SK-N-SH (cell line): ENCODE data around the gene DDX25. TPM values are rescaled to one million over a fixed set of nuclear protein-coding genes. Genes with fewer than 3 reads are reported as not detected.
A peak's percentile ranks its signal among the peaks of the same experiment; 100 is the strongest.

ENCODE experiments used
- CTCF ChIA-PET: fragments of 300-600, 350-600 bp; formaldehyde crosslinking; extraction: SDS; loops from one replicate; lab custom pipeline; 2021; lab: Yijun Ruan, JAX
- POLR2A ChIA-PET: fragments of 350-600 bp; sonication (Branson Sonifier 250); formaldehyde crosslinking; extraction: SDS; loops from one replicate; lab custom pipeline; 2020; ENCODE audit warnings: antibody characterized with exemption, inconsistent platforms; lab: Yijun Ruan, JAX
- DNase-seq: peaks from one replicate; pipeline ENCODE4 v3.0.0; 2012
- H2AFZ ChIP-seq: fragments of 200-600 bp; sonication (generic); 2 replicates; pipeline ENCODE4 v1.8.1; 2016; ENCODE audit warnings: antibody characterized with exemption, mild to moderate bottlenecking, low read depth
- H3F3A ChIP-seq: fragments of 200-600 bp; sonication (generic); replicated peaks from 2 replicates; pipeline ENCODE3; 2016; ENCODE audit warnings: antibody characterized with exemption, mild to moderate bottlenecking; ENCODE audit not compliant: insufficient read depth
- H3K27ac ChIP-seq, 2 experiments: fragments of 200-500 bp in 1 of 2; fragments of 200-600 bp in 1 of 2; sonication (Bioruptor generic) in 1 of 2; sonication (generic), shearing (Covaris generic) in 1 of 2; 2 replicates each; pipeline versions ENCODE4 v1.5.1 to v1.6.1; 2014 to 2016; ENCODE audit warnings: low read depth in 2 of 2, inconsistent platforms in 1 of 2, low read length in 1 of 2, mild to moderate bottlenecking in 1 of 2, mixed read lengths in 1 of 2
- H3K27me3 ChIP-seq: fragments of 200-600 bp; sonication (generic), shearing (Covaris generic); 2 replicates; pipeline ENCODE4 v1.6.1; 2016; ENCODE audit warnings: mixed run types; ENCODE audit not compliant: insufficient read depth
- H3K36me3 ChIP-seq, 2 experiments: fragments of 200-500 bp in 1 of 2; fragments of 200-600 bp in 1 of 2; sonication (Bioruptor generic) in 1 of 2; sonication (generic) in 1 of 2; replicated peaks in 1 of 2; 2 replicates each; pipeline versions ENCODE3 to v1.5.1; 2014 to 2016; ENCODE audit warnings: low read length in 1 of 2, mild to moderate bottlenecking in 1 of 2; ENCODE audit not compliant: insufficient read depth in 2 of 2, control insufficient read depth in 1 of 2
- H3K4me1 ChIP-seq, 2 experiments: fragments of 200-500 bp in 1 of 2; fragments of 200-600 bp in 1 of 2; sonication (Bioruptor generic) in 1 of 2; sonication (generic), shearing (Covaris generic) in 1 of 2; 2 replicates each; pipeline versions ENCODE4 v1.5.1 to v1.6.1; 2014 to 2016; ENCODE audit warnings: low read depth in 1 of 2, low read length in 1 of 2, mixed run types in 1 of 2; ENCODE audit not compliant: insufficient read depth in 2 of 2, control insufficient read depth in 1 of 2
- H3K4me2 ChIP-seq: fragments of 200-600 bp; sonication (generic), shearing (Covaris generic); 2 replicates; pipeline ENCODE4 v1.6.1; 2017; ENCODE audit warnings: mixed run types
- H3K4me3 ChIP-seq, 2 experiments: fragments of 200-500 bp in 1 of 2; fragments of 200-600 bp in 1 of 2; sonication (Bioruptor generic) in 1 of 2; sonication (generic), shearing (Covaris generic) in 1 of 2; 2 replicates each; pipeline versions ENCODE4 v1.5.1 to v1.8.1; 2014 to 2016; ENCODE audit warnings: low read depth in 2 of 2, inconsistent platforms in 1 of 2, low read length in 1 of 2, mild to moderate bottlenecking in 1 of 2, mixed read lengths in 1 of 2, moderate library complexity in 1 of 2
- H3K79me2 ChIP-seq: fragments of 200-600 bp; sonication (generic); 2 replicates; pipeline ENCODE4 v1.8.1; 2017; ENCODE audit warnings: mild to moderate bottlenecking; ENCODE audit not compliant: insufficient read depth
- H3K9ac ChIP-seq: fragments of 200-600 bp; sonication (generic); 2 replicates; pipeline ENCODE4 v1.6.1; 2017; ENCODE audit warnings: mixed run types
- H3K9me2 ChIP-seq: fragments of 200-600 bp; sonication (generic); 2 replicates; pipeline ENCODE4 v1.6.1; 2017; ENCODE audit warnings: mixed run types
- H3K9me3 ChIP-seq: fragments of 200-600 bp; sonication (generic); 2 replicates; pipeline ENCODE4 v1.6.1; 2017; ENCODE audit warnings: mixed run types, mild to moderate bottlenecking, moderate library complexity
- H4K20me1 ChIP-seq: fragments of 200-600 bp; sonication (generic); 2 replicates; pipeline ENCODE4 v1.6.1; 2017; ENCODE audit warnings: mild to moderate bottlenecking, mixed run types; ENCODE audit not compliant: insufficient read depth
- CHD2 ChIP-seq: fragments of 150-350 bp; IDR thresholded peaks from 2 replicates; pipeline ENCODE4 v1.6.1; 2018; ENCODE audit warnings: low read length; ENCODE audit not compliant: partially characterized antibody
- CTCF ChIP-seq: fragments of 200-600 bp; sonication (generic); IDR thresholded peaks from 2 replicates; pipeline ENCODE4 v1.6.1; 2017; ENCODE audit warnings: antibody characterized with exemption, mild to moderate bottlenecking, moderate library complexity
- ELF1 ChIP-seq: IDR thresholded peaks from 2 replicates; pipeline ENCODE4 v1.4.0; 2012
- EZH2phosphoT487 ChIP-seq: fragments of 200-600 bp; sonication (generic); IDR thresholded peaks from 2 replicates; pipeline ENCODE4 v1.6.1; 2017; ENCODE audit warnings: low read depth, mixed run types, mild to moderate bottlenecking, antibody characterized with exemption, moderate library complexity, borderline replicate concordance
- GABPA ChIP-seq: IDR thresholded peaks from 2 replicates; pipeline ENCODE4 v1.4.0; 2012; ENCODE audit warnings: low read depth, mild to moderate bottlenecking
- JUND ChIP-seq: IDR thresholded peaks from 2 replicates; pipeline ENCODE4 v1.4.0; 2012
- MAX ChIP-seq: IDR thresholded peaks from 2 replicates; pipeline ENCODE4 v1.4.0; 2012; ENCODE audit warnings: low read depth
- MEF2A ChIP-seq: IDR thresholded peaks from 2 replicates; pipeline ENCODE4 v1.4.0; 2012; ENCODE audit warnings: low read depth, borderline replicate concordance
- MXI1 ChIP-seq: IDR thresholded peaks from 2 replicates; pipeline ENCODE4 v1.6.1; 2012; ENCODE audit warnings: mild to moderate bottlenecking, low read depth, low read length, improper control_type of control experiment
- NFIC ChIP-seq: IDR thresholded peaks from 2 replicates; pipeline ENCODE4 v1.4.0; 2012; ENCODE audit warnings: borderline replicate concordance
- PBX3 ChIP-seq: IDR thresholded peaks from 2 replicates; pipeline ENCODE4; 2012
- POLR2AphosphoS5 ChIP-seq: IDR thresholded peaks from 2 replicates; pipeline ENCODE4 v1.6.1; 2012; ENCODE audit warnings: low read depth, low read length
- RAD21 ChIP-seq: IDR thresholded peaks from 2 replicates; pipeline ENCODE4 v1.6.1; 2012; ENCODE audit warnings: mild to moderate bottlenecking, low read length
- RCOR1 ChIP-seq: fragments of 150-350 bp; IDR thresholded peaks from 2 replicates; pipeline ENCODE4 v1.6.1; 2017; ENCODE audit warnings: antibody characterized with exemption, low read length
- REST ChIP-seq: IDR thresholded peaks from 2 replicates; pipeline ENCODE4 v1.6.1; 2012; ENCODE audit warnings: mild to moderate bottlenecking, low read depth, low read length, moderate library complexity
- TAF1 ChIP-seq: IDR thresholded peaks from 2 replicates; pipeline ENCODE4 v1.6.1; 2012; ENCODE audit warnings: low read depth, mild to moderate bottlenecking, low read length, moderate library complexity, borderline replicate concordance
- TCF12 ChIP-seq: IDR thresholded peaks from 2 replicates; pipeline ENCODE4 v1.4.0; 2012
- TEAD4 ChIP-seq: IDR thresholded peaks from 2 replicates; pipeline ENCODE4 v1.4.0; 2012; ENCODE audit warnings: mild to moderate bottlenecking, borderline replicate concordance; ENCODE audit not compliant: insufficient read depth
- YY1 ChIP-seq: IDR thresholded peaks from 2 replicates; pipeline ENCODE4 v1.4.0; 2012; ENCODE audit warnings: low read depth, mild to moderate bottlenecking
- WGBS: methylation state at CpG from one replicate; pipeline ENCODE4 v1.1.6; 2017; ENCODE audit warnings: low lambda C conversion rate; 5-methylcytosine and 5-hydroxymethylcytosine counted together
- polyA plus RNA-seq, 3 experiments: library from polyadenylated mRNA; depleted of rRNA; stranded (reverse); fragments of >200 nt; gene quantifications; 2 replicates each; pipeline ENCODE4 v1.2.3, GENCODE V29; 2012

DDX25 gene
- polyA plus RNA-seq, 1 of the 3 experiments (the other 2 are of a cell fraction), result 0.12 TPM

GRCh38 chr11:125935056-125935455, 30.7 kb downstream of the DDX25 start:
- H3K9ac ChIP-seq, result no peak overlapping the region
- peak overlapping the region in 1 of 2 experiments; percentile 8; a peak in 2 of 4 replicates for H3K27ac ChIP-seq
- H3K9me3 ChIP-seq, result no peaks in the 10 kb centered on the region
- no peaks in the 10 kb centered on the region for H3K36me3 ChIP-seq
- H4K20me1 ChIP-seq, result no peaks in the 10 kb centered on the region
- H3F3A ChIP-seq, result no peaks in the 10 kb centered on the region
- POLR2A ChIA-PET, result interaction anchor here (1.3 kb wide), 1 partner anchor 176 kb away, joined by 4 read pairs; no protein-coding TSS in a partner anchor
- H2AFZ ChIP-seq, result no peak overlapping the region
- 95% methylated on average over 2 of the region's 2 CpGs for WGBS
- H3K9me2 ChIP-seq, result no peaks in the 10 kb centered on the region
- 0 out of 2 replicates have a peak, but pooled peaks cover 2% of the 10 kb centered on the region for H3K27me3 ChIP-seq
- TF ChIP-seq TCF12, result no peak
- no peak for TF ChIP-seq REST
- TF ChIP-seq CHD2, result no peak
- no peak for TF ChIP-seq TEAD4
- no peak for TF ChIP-seq ELF1
- 0 out of 2 replicates have a peak, but pooled peaks have one; percentile 13 for TF ChIP-seq CTCF
- peak; percentile 30 for TF ChIP-seq RAD21
- TF ChIP-seq TAF1, result no peak
- H3K4me1 ChIP-seq, result peaks cover 0 to 24% of the 10 kb centered on the region in 2 experiments; a peak in 2 of 4 replicates
- no peaks in the 10 kb centered on the region for H3K79me2 ChIP-seq
- no peak overlapping the region for H3K4me3 ChIP-seq
- CTCF ChIA-PET, result interaction anchor here (0.7 to 2.0 kb wide), 9 partner anchors 9 to 259 kb away, joined by 3 to 12 read pairs (median 6); no protein-coding TSS in a partner anchor
- no peak overlapping the region for H3K4me2 ChIP-seq
- no peak for DNase-seq

- Histone ChIP-seq H3K27ac (peak overlapping the region in 1 of 2 experiments; percentile 77; a peak in 2 of 4 replicates), H3K9ac (no peak overlapping the region), H3F3A (no peaks in the 10 kb centered on the region), H2AFZ (no peak overlapping the region), H3K79me2 (no peaks in the 10 kb centered on the region), H3K36me3 (no peaks in the 10 kb centered on the region), H3K9me3 (no peaks in the 10 kb centered on the region), H3K9me2 (no peaks in the 10 kb centered on the region), H4K20me1 (no peaks in the 10 kb centered on the region), H3K4me3 (peak overlapping the region in 1 of 2 experiments; percentile 9; a peak in 1 of 4 replicates), H3K27me3 (no peaks in the 10 kb centered on the region), H3K4me1 (peaks cover 0 to 24% of the 10 kb centered on the region in 2 experiments; a peak in 2 of 4 replicates), H3K4me2 (no peak overlapping the region)
- 21% methylated on average over 12 of the region's 12 CpGs for WGBS
- DNase-seq, result peak; percentile 88
- ChIA-PET POLR2A (interaction anchor here (0.9 to 1.3 kb wide), 2 partner anchors 33 to 175 kb away, joined by 4 read pairs; partner anchors contain the start of gene PUS3), CTCF (interaction anchor here (0.7 to 2.0 kb wide), 10 partner anchors 9 to 258 kb away, joined by 3 to 12 read pairs (median 4); no protein-coding TSS in a partner anchor)
- 0 out of 2 replicates have a peak, but pooled peaks have one; percentile 39 for TF ChIP-seq TEAD4
- peak; percentile 91 for TF ChIP-seq NFIC
- TF ChIP-seq EZH2phosphoT487, result no peak
- TF ChIP-seq RCOR1, result peak; percentile 95
- TF ChIP-seq JUND, result peak; percentile 58; the same call in 1 of the 2 replicates
- no peak for TF ChIP-seq GABPA
- peak; percentile 31 for TF ChIP-seq RAD21
- TF ChIP-seq MEF2A, result no peak
- TF ChIP-seq MAX, result no peak
- TF ChIP-seq YY1, result no peak
- TF ChIP-seq MXI1, result 0 out of 2 replicates have a peak, but pooled peaks have one; percentile 32
- TF ChIP-seq TCF12, result peak; percentile 99
- TF ChIP-seq POLR2AphosphoS5, result peak; percentile 93
- TF ChIP-seq PBX3, result peak; percentile 94
Observed at GRCh38 chr11:125935618-125936199, 31.4 kb downstream of the DDX25 start.
